Measurements from ENCODE around the gene CMTM7. TPM values are rescaled to one million over a fixed set of nuclear protein-coding genes. Genes with fewer than 3 reads are reported as not detected.

CMTM7 gene
- total RNA-seq, 1 experiment from 2014 or later: 62.6 TPM

- no peaks in the 10 kb centered on the region for H3K9me3 ChIP-seq (ENCODE audit: control insufficient read depth in 1 of 2, insufficient read depth in 1 of 2, low read depth in 1 of 2, low read length in 2 of 2)
- no peaks in the 10 kb centered on the region; the same call in 1 of the 2 replicates for H3K9me2 ChIP-seq (ENCODE audit: insufficient read depth)
- H3K27ac ChIP-seq (ENCODE audit: low read depth, low read length): no peak overlapping the region
- intact Hi-C loops (cut with micrococcal nuclease): no loop called here
- H4K20me1 ChIP-seq (ENCODE audit: insufficient read depth): no peaks in the 10 kb centered on the region
- no peak overlapping the region for H3K4me3 ChIP-seq (replicated peaks in 1 of 2; ENCODE audit: low read depth in 1 of 2, low read length in 2 of 2)
- H3K27me3 ChIP-seq (ENCODE audit: insufficient read depth, low read length): no peaks in the 10 kb centered on the region
- peaks cover 0 to 54% of the 10 kb centered on the region in 2 experiments; a peak in 2 of 4 replicates for H3K4me1 ChIP-seq (ENCODE audit: control insufficient read depth in 1 of 2, insufficient read depth in 2 of 2, low read length in 2 of 2)
- BruUV-seq (replicated peaks): no TSS peak
- ChIA-PET RAD21 (ENCODE audit: low non-redundant PET in 1 of 2, low total read pairs in 2 of 2, uncharacterized antibody in 2 of 2, unreplicated experiment in 2 of 2) (no interaction called here), CTCF (no interaction called here), POLR2A (no interaction called here)
- TF ChIP-seq FOSL1 (IDR thresholded peaks at IDR 0.05; ENCODE audit: low read depth) (no peak), MAX (IDR thresholded peaks at IDR 0.05) (no peak), ELF1 (IDR thresholded peaks at IDR 0.05; ENCODE audit: borderline replicate concordance, low read depth) (no peak), CBX3 (IDR thresholded peaks at IDR 0.05; ENCODE audit: low read depth) (no peak), YY1 (IDR thresholded peaks at IDR 0.05; ENCODE audit: extremely low read depth, insufficient replicate concordance, low read depth, low read length) (no peak), CTCF (IDR thresholded peaks at IDR 0.05 in 2 of 3, conservative IDR thresholded peaks at IDR 0.05 in 1 of 3; ENCODE audit: borderline replicate concordance in 1 of 3, insufficient read depth in 1 of 3, low read depth in 2 of 3, low read length in 2 of 3) (no peak), JUND (IDR thresholded peaks at IDR 0.05) (no peak), EZH2 (IDR thresholded peaks at IDR 0.05) (no peak)
- no peak overlapping the region for H3K9ac ChIP-seq (ENCODE audit: low read length)
- peaks cover 97% of the 10 kb centered on the region for H3K79me2 ChIP-seq (ENCODE audit: insufficient read depth, low read length)
- no peak overlapping the region for H2AFZ ChIP-seq (ENCODE audit: low read depth, low read length, poor library complexity, severe bottlenecking)
- no peak overlapping the region for H3K4me2 ChIP-seq (ENCODE audit: low read length)
- DNase-seq (ENCODE audit: low read depth, low spot score): no peak
- ATAC-seq: no peak
- no peaks in the 10 kb centered on the region; a peak in 1 of 4 replicates for H3K36me3 ChIP-seq (ENCODE audit: control insufficient read depth in 1 of 2, insufficient read depth in 2 of 2, low read length in 2 of 2)
These were observed 39.2 kb downstream of the CMTM7 start for GRCh38 chr3:32430900-32431299.

GRCh38 chr3:32431481-32431880 lies 39.8 kb downstream of the CMTM7 start:
- H3K4me1 ChIP-seq (ENCODE audit: control insufficient read depth in 1 of 2, insufficient read depth in 2 of 2, low read length in 2 of 2): peaks cover 0 to 58% of the 10 kb centered on the region in 2 experiments; a peak in 2 of 4 replicates
- no peaks in the 10 kb centered on the region; the same call in 1 of the 2 replicates for H3K9me2 ChIP-seq (ENCODE audit: insufficient read depth)
- H3K79me2 ChIP-seq (ENCODE audit: insufficient read depth, low read length): peaks cover 97% of the 10 kb centered on the region
- no TSS peak for BruUV-seq (replicated peaks)
- no peaks in the 10 kb centered on the region for H4K20me1 ChIP-seq (ENCODE audit: insufficient read depth)
- DNase-seq (ENCODE audit: low read depth, low spot score) (no peak), ATAC-seq (no peak)
- H3K27ac ChIP-seq (ENCODE audit: low read depth, low read length): no peak overlapping the region
- no peak overlapping the region for H3K4me3 ChIP-seq (replicated peaks in 1 of 2; ENCODE audit: low read depth in 1 of 2, low read length in 2 of 2)
- no peak overlapping the region for H2AFZ ChIP-seq (ENCODE audit: low read depth, low read length, poor library complexity, severe bottlenecking)
- H3K36me3 ChIP-seq (ENCODE audit: control insufficient read depth in 1 of 2, insufficient read depth in 2 of 2, low read length in 2 of 2): no peaks in the 10 kb centered on the region; a peak in 1 of 4 replicates
- intact Hi-C loops (cut with micrococcal nuclease): no loop called here
- ChIA-PET CTCF (no interaction called here), POLR2A (no interaction called here), RAD21 (ENCODE audit: low non-redundant PET in 1 of 2, low total read pairs in 2 of 2, uncharacterized antibody in 2 of 2, unreplicated experiment in 2 of 2) (no interaction called here)
- H3K9me3 ChIP-seq (ENCODE audit: control insufficient read depth in 1 of 2, insufficient read depth in 1 of 2, low read depth in 1 of 2, low read length in 2 of 2): no peaks in the 10 kb centered on the region
- H3K4me2 ChIP-seq (ENCODE audit: low read length): no peak overlapping the region
- H3K27me3 ChIP-seq (ENCODE audit: insufficient read depth, low read length): no peaks in the 10 kb centered on the region
- no peak overlapping the region for H3K9ac ChIP-seq (ENCODE audit: low read length)
- TF ChIP-seq CTCF (IDR thresholded peaks at IDR 0.05 in 2 of 3, conservative IDR thresholded peaks at IDR 0.05 in 1 of 3; ENCODE audit: borderline replicate concordance in 1 of 3, insufficient read depth in 1 of 3, low read depth in 2 of 3, low read length in 2 of 3): no peak
- TF ChIP-seq EZH2phosphoT487 (IDR thresholded peaks at IDR 0.05; ENCODE audit: borderline replicate concordance): no peak
- no peak for TF ChIP-seq SIN3A (IDR thresholded peaks at IDR 0.05; ENCODE audit: low read depth)
- TF ChIP-seq CEBPB (IDR thresholded peaks at IDR 0.05; ENCODE audit: low read depth): no peak
- TF ChIP-seq JUND (IDR thresholded peaks at IDR 0.05): no peak
- no peak for TF ChIP-seq POLR2AphosphoS5 (IDR thresholded peaks at IDR 0.05; ENCODE audit: low read depth, low read length)
- TF ChIP-seq RAD21 (IDR thresholded peaks at IDR 0.05; ENCODE audit: low read depth): no peak
- no peak for TF ChIP-seq FOSL1 (IDR thresholded peaks at IDR 0.05; ENCODE audit: low read depth)
- no peak for TF ChIP-seq EZH2 (IDR thresholded peaks at IDR 0.05)
- no peak for TF ChIP-seq MAX (IDR thresholded peaks at IDR 0.05)
- TF ChIP-seq TCF7L2 (IDR thresholded peaks at IDR 0.05; ENCODE audit: borderline replicate concordance, extremely low read depth, insufficient read depth, insufficient read length): no peak
- no peak for TF ChIP-seq YY1 (IDR thresholded peaks at IDR 0.05; ENCODE audit: extremely low read depth, insufficient replicate concordance, low read depth, low read length)
- TF ChIP-seq SRF (IDR thresholded peaks at IDR 0.05; ENCODE audit: low read depth): no peak

Measured in HCT116 (cell line).